NCI-H526 treated with DMSO at 0.1 percent for 48 hours (cell line): ENCODE measurements around the gene PRKCQ.

Experiments used
- DNase-seq: peaks from one replicate; lab custom pipeline; 2025; lab: John Stamatoyannopoulos, UW

Gene PRKCQ

GRCh38 chr10:6579904-6580278 is at the start of gene PRKCQ:
TSS of gene PRKCQ (minus strand) at chr10:6580276. CDS start at chr10:6515135, 65,141 bp downstream.
- peak; percentile 43 for DNase-seq

- DNase-seq, result no peak
These were observed 45.4 kb upstream of the PRKCQ start for GRCh38 chr10:6625428-6625827.

GRCh38 chr10:6624392-6624791 is 44.3 kb upstream of the PRKCQ start:
- no peak for DNase-seq

- no peak for DNase-seq
These were observed 42.8 kb upstream of the PRKCQ start for GRCh38 chr10:6622921-6623320.

- no peak for DNase-seq
These were observed 41.5 kb upstream of the PRKCQ start for GRCh38 chr10:6621536-6621935.

GRCh38 chr10:6619660-6620059 is 39.6 kb upstream of the PRKCQ start:
- no peak for DNase-seq

GRCh38 chr10:6618340-6618739 is 38.3 kb upstream of the PRKCQ start:
- DNase-seq, result no peak

GRCh38 chr10:6617309-6618076 is 37.4 kb upstream of the PRKCQ start:
- no peak for DNase-seq

- DNase-seq, result no peak
These were observed 35.9 kb upstream of the PRKCQ start for GRCh38 chr10:6615971-6616370.

- DNase-seq, result no peak
These were observed 32.3 kb upstream of the PRKCQ start for GRCh38 chr10:6612371-6612770.

GRCh38 chr10:6610647-6611046 is 30.6 kb upstream of the PRKCQ start:
- no peak for DNase-seq

- DNase-seq, result peak; percentile 25
These were observed 29.5 kb upstream of the PRKCQ start for GRCh38 chr10:6609625-6610024.

- no peak for DNase-seq
These were observed 27.7 kb upstream of the PRKCQ start for GRCh38 chr10:6607778-6608177.

- DNase-seq, result no peak
These were observed 27.1 kb upstream of the PRKCQ start for GRCh38 chr10:6607182-6607581.

GRCh38 chr10:6603142-6604125 is 23.4 kb upstream of the PRKCQ start:
- DNase-seq, result no peak

GRCh38 chr10:6602700-6603084 is 22.6 kb upstream of the PRKCQ start:
- peak; percentile 32 for DNase-seq

GRCh38 chr10:6602026-6602699 is 22.1 kb upstream of the PRKCQ start:
- no peak for DNase-seq

- DNase-seq, result no peak
These were observed 21.2 kb upstream of the PRKCQ start for GRCh38 chr10:6601246-6601805.

- peak; percentile 79 for DNase-seq
These were observed 20.3 kb upstream of the PRKCQ start for GRCh38 chr10:6600224-6600987.

GRCh38 chr10:6598679-6599078 is 18.6 kb upstream of the PRKCQ start:
- no peak for DNase-seq

GRCh38 chr10:6597478-6597877 is 17.4 kb upstream of the PRKCQ start:
- no peak for DNase-seq
